Superior temporal gyrus (tissue), 1 donor: Measurements from ENCODE around the gene ADARB2.
"Not testable (repeated sequence)": the region's sequence is repeated elsewhere in the genome, so short reads cannot be mapped to it uniquely, and the experiment has no call there.

Experiments used
- DNase-seq: peaks from one replicate; pipeline ENCODE4 v3.0.0-alpha.2; 2016; ENCODE audit errors: extremely low spot score

ADARB2 gene

DNA sequence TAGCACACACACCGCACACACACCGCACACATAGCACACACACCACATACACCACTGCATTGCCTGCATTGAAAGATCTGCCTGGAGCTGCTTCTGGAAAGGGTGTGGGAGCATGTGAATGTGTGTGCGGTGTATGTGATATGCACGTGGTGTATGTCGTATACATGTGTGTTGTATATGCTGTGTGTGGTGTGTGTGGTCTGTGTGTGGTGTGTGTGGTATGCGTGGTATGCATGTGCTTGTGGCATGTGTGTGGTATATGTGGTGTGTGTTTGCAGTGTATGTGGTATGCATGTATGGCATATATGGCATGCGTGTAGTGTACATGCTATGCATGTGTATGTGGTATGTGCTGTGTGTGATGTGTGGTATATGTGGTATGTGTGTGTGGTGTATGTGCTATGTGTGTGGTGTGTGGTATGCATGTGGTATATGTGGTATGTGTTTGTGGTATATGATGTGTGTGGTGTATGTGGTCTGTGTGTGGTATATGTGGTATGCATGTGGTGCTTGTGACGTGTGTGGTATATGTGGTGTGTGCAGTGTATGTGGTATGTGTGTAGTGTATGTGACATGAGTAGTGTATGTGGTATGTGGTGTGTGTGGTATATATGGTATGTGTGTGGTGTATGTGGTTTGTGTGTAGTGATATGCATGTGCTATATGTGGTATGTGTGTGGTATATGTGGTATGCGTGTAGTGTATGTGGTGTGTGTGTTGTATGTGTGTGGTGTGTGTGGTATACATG, 505.0 kb downstream of the ADARB2 start:
- no peak for DNase-seq

GRCh38 chr10:1230592-1231275, 506.6 kb downstream of the ADARB2 start:
- peak; percentile 56 for DNase-seq

- DNase-seq: no peak
These were observed 507.2 kb downstream of the ADARB2 start for GRCh38 chr10:1230138-1230537.

- DNase-seq: no peak
These were observed 507.8 kb downstream of the ADARB2 start for GRCh38 chr10:1229574-1229973.

GRCh38 chr10:1229116-1229515, 508.2 kb downstream of the ADARB2 start:
- no peak for DNase-seq

DNA sequence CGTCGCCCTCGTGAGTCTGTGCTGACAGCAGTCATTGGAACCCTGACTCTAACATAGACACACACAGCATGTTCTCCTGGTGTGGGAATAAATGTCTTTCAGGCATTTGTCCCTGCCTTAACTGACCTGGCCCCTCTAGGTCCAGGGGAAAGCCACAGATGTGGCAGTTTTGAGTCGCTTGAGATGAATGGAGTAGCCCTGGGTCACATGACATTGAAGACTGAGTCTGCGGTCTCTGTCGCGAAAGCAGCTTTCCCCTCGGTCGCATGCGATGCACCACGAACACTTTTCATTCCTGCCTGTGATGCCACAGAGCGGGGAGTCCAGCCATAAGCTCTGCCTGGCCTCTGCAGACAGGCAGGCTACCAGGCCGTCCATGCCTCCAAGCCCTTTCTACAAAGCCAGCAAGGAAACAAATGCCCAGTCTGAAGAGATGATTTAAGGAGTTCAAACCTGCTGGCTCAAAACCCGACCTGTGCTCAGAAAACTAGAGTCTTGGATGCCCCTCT, 508.8 kb downstream of the ADARB2 start:
- DNase-seq: no peak

DNA sequence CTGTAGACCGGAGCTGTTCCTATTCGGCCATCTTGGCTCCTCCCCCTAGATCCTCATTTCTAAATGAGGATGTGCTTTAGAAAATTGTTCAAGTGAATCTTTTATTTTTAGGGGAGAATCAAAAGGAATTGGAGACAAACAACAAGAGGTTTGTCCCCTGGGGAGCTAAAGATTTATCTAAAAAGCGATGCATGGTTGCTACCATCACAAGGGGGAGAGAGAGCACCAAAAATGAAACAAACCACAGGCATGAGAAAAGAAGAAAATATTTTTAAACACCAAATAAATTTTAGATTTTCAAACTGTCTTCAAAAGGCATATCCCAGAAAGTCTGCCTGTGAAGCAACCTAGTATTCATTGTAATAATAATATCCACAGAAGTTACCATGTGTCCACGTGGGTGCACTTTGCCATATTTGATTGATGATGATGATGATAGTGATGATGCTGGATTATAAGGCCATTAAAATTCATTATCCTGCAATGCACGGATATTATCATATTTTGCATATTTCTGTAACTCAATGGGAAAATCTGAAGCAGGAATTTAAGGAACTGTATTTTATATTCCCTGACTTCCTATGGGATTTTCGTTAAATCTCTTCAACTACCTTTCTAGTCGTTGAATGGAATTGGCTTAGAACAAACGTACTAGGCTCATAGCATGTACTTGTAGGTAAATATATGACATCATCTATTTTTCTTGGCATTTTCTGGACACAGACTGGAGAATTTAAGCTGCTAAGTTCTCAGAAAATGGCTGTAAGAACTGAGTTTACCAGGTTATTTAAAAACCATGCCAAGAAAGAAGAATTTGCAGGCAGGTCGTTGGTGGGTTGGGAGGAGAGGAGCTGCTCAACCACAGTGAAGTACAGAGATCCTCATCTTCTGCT, 509.6 kb downstream of the ADARB2 start:
- DNase-seq: no peak

DNA sequence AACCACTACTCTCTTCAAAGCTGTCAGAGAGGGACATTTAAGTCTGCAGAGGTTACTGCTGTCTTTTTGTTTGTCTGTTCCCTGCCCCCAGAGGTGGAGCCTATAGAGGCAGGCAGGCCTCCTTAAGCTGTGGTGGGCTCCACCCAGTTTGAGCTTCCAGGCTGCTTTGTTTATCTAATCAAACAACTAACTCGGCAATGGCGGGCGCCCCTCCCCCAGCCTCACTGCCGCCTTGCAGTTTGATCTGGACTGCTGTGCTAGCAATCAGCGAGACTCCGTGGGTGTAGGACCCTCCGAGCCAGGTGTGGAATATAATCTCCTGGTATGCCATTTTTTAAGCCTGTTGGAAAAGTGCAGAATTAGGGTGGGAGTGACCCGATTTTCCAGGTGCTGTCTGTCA, 510.4 kb downstream of the ADARB2 start:
- DNase-seq: not testable (repeated sequence)

DNA sequence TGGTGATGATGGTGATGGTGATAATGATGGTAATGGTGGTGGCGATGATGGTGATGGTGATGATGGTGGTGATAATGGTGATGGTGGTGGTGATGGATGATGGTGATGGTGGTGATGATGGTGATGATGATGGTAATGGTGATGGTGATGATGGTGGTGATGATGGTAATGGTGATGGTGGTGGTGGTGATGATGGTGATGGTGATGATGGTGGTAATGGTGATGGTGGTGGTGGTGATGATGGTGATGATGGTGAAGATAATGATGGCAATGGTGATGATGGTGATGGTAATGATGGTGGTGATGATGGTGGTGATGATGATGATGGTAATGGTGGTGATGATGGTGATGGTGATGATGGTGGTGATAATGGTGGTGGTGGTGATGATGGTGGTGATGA, 517.5 kb downstream of the ADARB2 start:
- DNase-seq: not testable (repeated sequence)

DNA sequence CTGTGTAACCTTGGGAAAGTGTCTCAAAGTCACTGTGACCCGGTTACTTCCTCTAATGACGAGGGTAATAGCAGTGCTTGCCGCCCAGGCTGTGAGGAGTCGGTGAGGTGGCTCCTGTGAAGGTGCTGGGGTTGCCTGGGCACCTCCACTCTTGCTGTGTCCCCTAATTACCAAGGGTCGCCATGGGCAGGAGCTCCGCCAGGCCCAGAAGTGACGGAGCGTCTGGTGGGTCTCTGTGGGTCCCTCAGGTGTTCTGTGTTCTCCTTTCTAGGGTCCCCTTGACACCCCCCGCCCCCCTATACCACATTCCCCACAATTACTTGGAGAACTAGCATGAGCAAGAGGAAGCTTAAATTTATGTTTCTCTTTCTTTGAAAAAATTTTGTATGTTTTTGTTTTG, 519.7 kb downstream of the ADARB2 start:
- DNase-seq: no peak

- no peak for DNase-seq
These were observed 520.1 kb downstream of the ADARB2 start for GRCh38 chr10:1217237-1217587.

GRCh38 chr10:1216574-1217236, 520.6 kb downstream of the ADARB2 start:
- no peak for DNase-seq

- no peak for DNase-seq
These were observed 521.3 kb downstream of the ADARB2 start for GRCh38 chr10:1215862-1216573.

- DNase-seq: no peak
These were observed 522.3 kb downstream of the ADARB2 start for GRCh38 chr10:1214882-1215540.

DNA sequence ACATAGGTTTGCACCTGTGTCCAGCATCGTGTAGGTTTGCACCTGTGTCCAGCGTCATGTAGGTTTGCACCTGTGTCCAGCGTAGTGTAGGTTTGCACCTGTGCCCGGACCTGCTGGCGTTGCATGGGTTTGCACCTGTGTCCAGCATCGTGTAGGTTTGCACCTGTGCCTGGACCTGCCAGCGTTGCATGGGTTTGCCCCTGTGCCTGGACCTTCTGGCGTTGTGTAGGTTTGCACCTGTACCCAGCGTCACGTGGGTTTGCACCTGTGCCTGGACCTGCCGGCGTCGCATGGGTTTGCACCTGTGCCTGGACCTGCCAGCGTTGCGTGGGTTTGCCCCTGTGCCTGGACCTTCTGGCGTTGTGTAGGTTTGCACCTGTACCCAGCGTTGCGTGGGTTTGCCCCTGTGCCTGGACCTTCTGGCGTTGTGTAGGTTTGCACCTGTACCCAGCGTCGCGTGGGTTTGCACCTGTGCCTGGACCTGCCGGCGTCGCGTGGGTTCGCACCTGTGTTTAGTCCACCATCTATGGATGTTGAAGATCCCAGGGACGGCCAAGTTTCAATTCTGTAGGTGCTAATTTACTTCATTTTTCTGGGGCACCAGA, 523.2 kb downstream of the ADARB2 start:
- no peak for DNase-seq

DNA sequence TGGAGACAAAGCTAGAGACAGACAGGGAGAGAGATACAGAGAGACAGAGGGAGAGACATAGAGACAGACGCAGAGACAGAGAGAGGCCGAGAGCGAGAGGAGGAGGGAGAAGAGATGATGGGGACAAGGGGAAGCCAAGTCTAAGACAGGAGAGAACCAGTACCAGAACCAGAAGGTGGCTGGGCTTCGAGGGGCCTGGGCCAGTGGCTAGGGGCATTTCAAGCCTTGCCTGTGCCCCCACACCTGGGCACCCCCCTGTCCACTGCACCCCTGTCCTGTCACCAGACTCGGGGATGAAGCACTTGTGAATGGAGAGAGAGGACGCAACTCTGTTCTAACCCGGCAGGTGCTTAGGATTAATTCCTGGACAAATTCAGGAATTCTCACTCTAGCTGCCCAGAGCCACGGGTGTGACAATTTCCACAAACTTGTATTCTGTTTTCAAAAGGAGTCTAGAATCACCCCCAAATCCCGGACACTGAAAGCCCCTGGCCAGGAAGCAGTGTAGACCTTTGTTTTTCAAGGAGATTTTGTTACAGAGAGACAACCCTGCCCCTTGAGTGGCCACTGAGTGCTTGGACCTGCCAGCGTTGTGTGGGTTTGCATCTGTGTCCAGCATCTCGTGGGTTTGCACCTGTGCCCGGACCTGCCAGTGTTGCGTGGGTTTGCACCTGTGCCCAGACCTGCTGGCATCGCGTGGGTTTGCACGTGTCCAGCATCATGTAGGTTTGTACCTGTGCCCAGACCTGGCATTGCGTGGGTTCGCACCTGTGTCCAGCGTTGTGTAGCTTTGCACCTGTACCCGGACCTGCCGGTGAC, 523.9 kb downstream of the ADARB2 start:
- no peak for DNase-seq

DNA sequence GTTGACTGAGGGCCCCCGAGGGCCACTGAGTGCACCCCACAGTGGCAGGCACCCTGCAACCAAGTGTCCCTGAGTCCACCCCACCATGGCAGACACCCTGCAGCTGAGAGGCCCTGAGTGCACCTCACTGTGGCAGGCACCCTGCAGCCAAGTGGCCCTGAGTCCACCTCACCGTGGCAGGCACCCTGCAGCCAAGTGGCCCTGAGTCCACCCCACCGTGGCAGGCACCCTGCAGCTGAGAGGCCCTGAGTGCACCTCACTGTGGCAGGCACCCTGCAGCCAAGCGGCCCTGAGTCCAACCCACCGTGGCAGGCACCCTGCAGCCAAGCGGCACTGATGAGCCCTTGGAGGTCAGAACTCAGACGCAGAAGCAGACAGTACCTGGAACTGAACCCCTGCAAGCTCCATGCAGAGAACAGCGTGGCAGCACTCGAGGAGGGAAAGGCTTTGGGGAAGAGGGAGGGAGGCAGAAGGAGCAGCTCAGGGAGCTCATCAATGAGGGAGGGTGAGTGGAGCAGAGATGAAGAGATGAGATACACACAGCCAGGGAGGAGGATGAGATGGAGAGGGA, 524.7 kb downstream of the ADARB2 start:
- DNase-seq: no peak

DNA sequence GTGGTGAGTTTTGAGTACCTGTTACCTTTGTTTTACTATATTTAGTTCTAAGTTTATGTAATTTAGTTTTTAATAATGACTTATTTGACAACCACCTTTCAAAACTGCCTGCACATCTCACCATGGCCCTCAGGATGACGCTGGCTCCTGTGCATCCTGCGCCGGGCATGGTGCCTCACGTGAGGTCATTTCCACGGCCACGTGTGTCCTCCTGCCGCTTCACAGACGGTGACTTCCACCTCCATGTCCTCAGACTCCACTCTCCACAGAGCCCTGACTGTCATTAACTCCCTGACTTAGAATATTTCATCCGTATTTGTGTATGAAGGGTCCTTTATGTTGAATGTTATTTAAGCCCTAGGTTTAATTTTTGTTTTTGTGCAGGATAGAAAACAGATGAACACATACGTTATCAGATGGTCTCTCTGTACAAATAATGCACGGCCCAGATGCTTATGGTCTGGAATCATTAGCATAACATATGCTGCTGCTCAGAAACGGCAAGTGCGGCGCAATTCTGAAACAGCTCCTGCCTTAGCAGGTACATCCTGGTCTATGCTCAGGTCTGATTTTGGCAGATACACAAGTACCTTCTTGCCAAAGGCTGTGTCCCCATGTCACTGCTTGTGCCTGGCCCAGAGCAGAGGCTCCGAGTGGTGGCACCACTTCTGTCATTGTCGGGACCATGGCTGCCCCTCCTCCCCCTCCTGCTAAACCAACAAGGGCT, 525.3 kb downstream of the ADARB2 start:
- DNase-seq: peak; percentile 11
